Endothelial cell of umbilical vein (primary cell): ENCODE measurements around the gene POLR1H. TPM values are rescaled to one million over a fixed set of nuclear protein-coding genes. Genes with fewer than 3 reads are reported as not detected.
A peak's percentile ranks its signal among the peaks of the same experiment; 100 is the strongest.

Source experiments
- BruUV-seq: library from RNA; stranded (reverse); fragments of 400-500 nt; replicated peaks from 2 replicates; lab custom pipeline; 2021; lab: Mats Ljungman, UMichigan
- CTCF ChIA-PET: fragments of 300-600, 350-600 bp; sonication (Branson Sonifier 250); formaldehyde crosslinking; loops from one replicate; lab custom pipeline; 2021; ENCODE audit warnings: antibody characterized with exemption, inconsistent platforms; lab: Charles Lee
- POLR2A ChIA-PET: fragments of 300-600, 350-600 bp; sonication (Branson Sonifier 250); formaldehyde crosslinking; loops from one replicate; lab custom pipeline; 2021; ENCODE audit warnings: antibody characterized with exemption, inconsistent platforms; lab: Charles Lee
- DNase-seq: peaks from one replicate; pipeline ENCODE4 v3.0.0-alpha.2; 2011; ENCODE audit warnings: low read depth, low spot score
- FAIRE-seq: peaks from 2 replicates; lab custom pipeline; 2011; peaks lifted over from hg19 to GRCh38; lab: Jason Lieb, UNC
- H2AFZ ChIP-seq: 2 replicates; pipeline ENCODE4 v1.6.0; 2012; ENCODE audit warnings: low read depth, low read length, control low read depth, inconsistent platforms
- H3K27ac ChIP-seq: 2 replicates; pipeline ENCODE4 v1.5.1; 2011; ENCODE audit warnings: low read depth, mild to moderate bottlenecking, control low read depth, low read length, moderate library complexity; ENCODE audit not compliant: insufficient read depth
- H3K27me3 ChIP-seq, 2 experiments: 2 replicates each; pipeline versions ENCODE4 v1.6.0 to v1.6.1; 2011; ENCODE audit warnings: low read length in 2 of 2, mixed read lengths in 1 of 2; ENCODE audit not compliant: control insufficient read depth in 2 of 2, insufficient read depth in 2 of 2
- H3K36me3 ChIP-seq, 2 experiments: 2 replicates in 1 of 2; 3 replicates in 1 of 2; pipeline ENCODE4 v1.5.1; 2011; ENCODE audit warnings: low read length in 2 of 2, mild to moderate bottlenecking in 1 of 2, moderate library complexity in 1 of 2; ENCODE audit not compliant: control insufficient read depth in 2 of 2, insufficient read depth in 2 of 2; ENCODE audit errors: extremely low read depth in 1 of 2
- H3K4me1 ChIP-seq: 3 replicates; pipeline ENCODE4 v1.5.1; 2011; ENCODE audit warnings: mild to moderate bottlenecking, low read length; ENCODE audit not compliant: control insufficient read depth, insufficient read depth; ENCODE audit errors: extremely low read depth
- H3K4me2 ChIP-seq: 2 replicates; pipeline ENCODE4 v1.6.1; 2011; ENCODE audit warnings: low read length, control low read depth, mixed read lengths; ENCODE audit not compliant: insufficient read depth
- H3K4me3 ChIP-seq, 3 experiments: fragments of 200-600 bp in 1 of 3; sonication (generic), shearing (Covaris generic) in 1 of 3; replicated peaks in 1 of 3; 2 replicates each; pipeline ENCODE4 v1.5.1; 2011 to 2016; ENCODE audit warnings: control low read depth in 3 of 3, low read length in 3 of 3, mild to moderate bottlenecking in 2 of 3, inconsistent platforms in 1 of 3, low read depth in 1 of 3, moderate library complexity in 1 of 3; ENCODE audit not compliant: insufficient read depth in 1 of 3
- H3K79me2 ChIP-seq: 2 replicates; pipeline ENCODE4 v1.6.0; 2012; ENCODE audit warnings: low read length, inconsistent platforms; ENCODE audit not compliant: control insufficient read depth, insufficient read depth
- H3K9ac ChIP-seq: replicated peaks from 2 replicates; pipeline ENCODE3; 2011; ENCODE audit warnings: low read length, control low read depth; ENCODE audit not compliant: insufficient read depth; ENCODE audit errors: extremely low read depth
- H3K9me1 ChIP-seq: replicated peaks from 3 replicates; pipeline ENCODE4 v1.6.0; 2011; ENCODE audit warnings: mild to moderate bottlenecking, low read length; ENCODE audit not compliant: control insufficient read depth, insufficient read depth; ENCODE audit errors: extremely low read depth
- H3K9me3 ChIP-seq: replicated peaks from 2 replicates; pipeline ENCODE4 v1.5.1; 2012; ENCODE audit warnings: low read length, inconsistent platforms; ENCODE audit not compliant: control insufficient read depth, insufficient read depth
- H4K20me1 ChIP-seq: replicated peaks from 2 replicates; pipeline ENCODE3; 2011; ENCODE audit warnings: mild to moderate bottlenecking, low read length; ENCODE audit not compliant: control insufficient read depth, insufficient read depth; ENCODE audit errors: extremely low read depth
- CTCF ChIP-seq, 2 donors: IDR thresholded peaks; 1 replicate in 1 of 2; 2 replicates in 1 of 2; pipeline ENCODE4 v1.5.1; 2011; ENCODE audit warnings: low read length in 2 of 2, mild to moderate bottlenecking in 2 of 2, moderate library complexity in 2 of 2, control low read depth in 1 of 2, inconsistent platforms in 1 of 2, low read depth in 1 of 2; ENCODE audit not compliant: insufficient read depth in 1 of 2; ENCODE audit errors: extremely low read depth in 1 of 2
- GATA2 ChIP-seq: IDR thresholded peaks from 2 replicates; pipeline ENCODE4 v1.7.0; 2011; ENCODE audit warnings: low read depth, mild to moderate bottlenecking, moderate library complexity, mixed read lengths, low read length; ENCODE audit not compliant: insufficient read length, insufficient read depth
- JUN ChIP-seq: IDR thresholded peaks from 2 replicates; pipeline ENCODE4 v1.6.1; 2011; ENCODE audit warnings: borderline replicate concordance, low read depth; ENCODE audit not compliant: insufficient read length, insufficient read depth
- MAX ChIP-seq: IDR thresholded peaks from 2 replicates; pipeline ENCODE4 v1.6.1; 2011; ENCODE audit not compliant: insufficient read depth, insufficient read length
- MYC ChIP-seq: IDR thresholded peaks from one replicate; pipeline ENCODE4 v1.6.1; 2011; ENCODE audit warnings: mild to moderate bottlenecking, low read depth, low read length
- POLR2A ChIP-seq: IDR thresholded peaks from 2 replicates; pipeline ENCODE4 v1.6.1; 2012; ENCODE audit warnings: low read depth, mild to moderate bottlenecking, control low read depth, low read length
- POLR2AphosphoS5 ChIP-seq: IDR thresholded peaks from 2 replicates; pipeline ENCODE4 v1.6.1; 2012; ENCODE audit warnings: low read depth, mild to moderate bottlenecking, control low read depth, low read length, moderate library complexity; ENCODE audit not compliant: insufficient read depth
- dilution Hi-C: fragments of 300-500 bp; cut with MboI; formaldehyde crosslinking; loops from one replicate; pipeline ENCODE4 v1.15.0; 2019; ENCODE audit warnings: low sequenced_read_pairs; ENCODE audit not compliant: extremely low pct_ligation_motif_present
- intact Hi-C: fragments of 100-400 bp; cut with micrococcal nuclease; formaldehyde crosslinking; loops from one replicate; pipeline ENCODE4 v1.10.0; 2022
- polyA plus RNA-seq, 4 experiments: library from polyadenylated mRNA; depleted of rRNA in 3 of 4; stranded (reverse) in 3 of 4; unstranded in 1 of 4; fragments of >200 nt; gene quantifications; 2 replicates each; pipeline versions ENCODE4 v1.2.1 to v1.2.3, GENCODE V29; 2011 to 2012; ENCODE audit warnings: missing spikeins in 1 of 4
- total RNA-seq: library from RNA; stranded (reverse); gene quantifications from 2 replicates; pipeline ENCODE4 v1.2.3, GENCODE V29; 2021

Gene POLR1H
- total and polyA plus RNA-seq, 2 donors (not counting 3 experiments of a cell fraction or from before 2014, with no cell fraction given) = 32.5 to 65.3 TPM

GRCh38 chr6:30100585-30101443 is 39.7 kb downstream of the POLR1H start:
- Histone ChIP-seq H4K20me1 (no peaks in the 10 kb centered on the region), H3K27me3 (peaks cover 46 to 68% of the 10 kb centered on the region in 2 experiments), H3K27ac (no peak overlapping the region), H3K36me3 (no peaks in the 10 kb centered on the region), H3K9me1 (no peaks in the 10 kb centered on the region), H3K4me1 (peaks cover 17% of the 10 kb centered on the region), H3K79me2 (no peaks in the 10 kb centered on the region), H2AFZ (peak overlapping the region; percentile 30), H3K9me3 (no peaks in the 10 kb centered on the region), H3K4me3 (peak overlapping the region in 1 of 3 experiments; percentile 23), H3K9ac (no peak overlapping the region), H3K4me2 (peak overlapping the region; percentile 29)
- ChIA-PET CTCF (interaction anchor here (1.1 to 5.6 kb wide), 6 partner anchors 9 to 119 kb away, joined by 3 to 311 read pairs (median 4); partner anchors contain the start of gene TRIM31), POLR2A (interaction anchor here (1.2 kb wide), 1 partner anchor 40 kb away, joined by 6 read pairs; the partner anchor contains the start of gene POLR1H)
- DNase-seq (no peak), FAIRE-seq (peak; percentile 57)
- dilution Hi-C loops = no loop called here
- TF ChIP-seq MAX (no peak), GATA2 (no peak), POLR2AphosphoS5 (no peak), MYC (no peak), CTCF (IDR thresholded peaks at IDR 0.05; ENCODE audit: extremely low read depth in 1 of 2, insufficient read depth in 1 of 2, low read depth in 1 of 2, low read length in 2 of 2) (no peak), JUN (no peak), POLR2A (no peak)
- intact Hi-C loops = no loop called here
- BruUV-seq = no TSS peak
